Peyer's patch (tissue), 4 donors: ENCODE data around the gene TICRR.

ENCODE experiments used
- POLR2A ChIP-seq, 2 donors: fragments of 450-650 bp; IDR thresholded peaks; one replicate each; pipeline ENCODE4 v1.5.1; 2017; ENCODE audit warnings: antibody characterized with exemption in 2 of 2, mild to moderate bottlenecking in 2 of 2, moderate library complexity in 2 of 2
- TF ChIP-seq, protein P1 (sequence below), 6 experiments: fragments of 450-650 bp in 4 of 6; fragments of 200-600 bp in 2 of 6; sonication (generic) in 1 of 6; IDR thresholded peaks; one replicate each; pipeline ENCODE4 v1.5.1; 2017 to 2019; ENCODE audit warnings: antibody characterized with exemption in 6 of 6, mild to moderate bottlenecking in 3 of 6, moderate library complexity in 1 of 6

GRCh38 chr15:89616228-89616627 is 41.0 kb downstream of the TICRR start:
- TF ChIP-seq, protein P1, sequence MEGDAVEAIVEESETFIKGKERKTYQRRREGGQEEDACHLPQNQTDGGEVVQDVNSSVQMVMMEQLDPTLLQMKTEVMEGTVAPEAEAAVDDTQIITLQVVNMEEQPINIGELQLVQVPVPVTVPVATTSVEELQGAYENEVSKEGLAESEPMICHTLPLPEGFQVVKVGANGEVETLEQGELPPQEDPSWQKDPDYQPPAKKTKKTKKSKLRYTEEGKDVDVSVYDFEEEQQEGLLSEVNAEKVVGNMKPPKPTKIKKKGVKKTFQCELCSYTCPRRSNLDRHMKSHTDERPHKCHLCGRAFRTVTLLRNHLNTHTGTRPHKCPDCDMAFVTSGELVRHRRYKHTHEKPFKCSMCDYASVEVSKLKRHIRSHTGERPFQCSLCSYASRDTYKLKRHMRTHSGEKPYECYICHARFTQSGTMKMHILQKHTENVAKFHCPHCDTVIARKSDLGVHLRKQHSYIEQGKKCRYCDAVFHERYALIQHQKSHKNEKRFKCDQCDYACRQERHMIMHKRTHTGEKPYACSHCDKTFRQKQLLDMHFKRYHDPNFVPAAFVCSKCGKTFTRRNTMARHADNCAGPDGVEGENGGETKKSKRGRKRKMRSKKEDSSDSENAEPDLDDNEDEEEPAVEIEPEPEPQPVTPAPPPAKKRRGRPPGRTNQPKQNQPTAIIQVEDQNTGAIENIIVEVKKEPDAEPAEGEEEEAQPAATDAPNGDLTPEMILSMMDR (IDR thresholded peaks at IDR 0.05) = no peak
- TF ChIP-seq POLR2A (IDR thresholded peaks at IDR 0.05) = no peak
